OCI-LY1 (cell line): Measurements from ENCODE around the gene BCL2.

ENCODE experiments used
- H2AFZ ChIP-seq: fragments of 200-600 bp; sonication (generic), shearing (Covaris generic); 2 replicates; pipeline ENCODE4 v1.6.0; 2014; ENCODE audit warnings: antibody characterized with exemption, mild to moderate bottlenecking, low read length
- H3F3A ChIP-seq: fragments of 200-600 bp; sonication (generic), shearing (Covaris generic); 2 replicates; pipeline ENCODE4 v1.6.0; 2014; ENCODE audit warnings: mild to moderate bottlenecking, antibody characterized with exemption, low read length, moderate library complexity; ENCODE audit not compliant: insufficient read depth
- H3K27ac ChIP-seq: fragments of 200-600 bp; sonication (generic); 2 replicates; pipeline ENCODE4 v1.5.1; 2014; ENCODE audit warnings: low read length, mixed run types, mild to moderate bottlenecking, low read depth; ENCODE audit not compliant: poor library complexity, severe bottlenecking
- H3K27me3 ChIP-seq: fragments of 200-600 bp; sonication (generic); 2 replicates; pipeline ENCODE4 v1.6.0; 2014; ENCODE audit warnings: antibody characterized with exemption, mild to moderate bottlenecking, low read length, moderate library complexity; ENCODE audit not compliant: insufficient read depth
- H3K36me3 ChIP-seq: fragments of 200-600 bp; sonication (generic); 2 replicates; pipeline ENCODE4 v1.6.1; 2014; ENCODE audit warnings: mild to moderate bottlenecking, antibody characterized with exemption, low read length, moderate library complexity, mixed read lengths; ENCODE audit not compliant: insufficient read depth
- H3K4me1 ChIP-seq: fragments of 200-600 bp; sonication (generic); 2 replicates; pipeline ENCODE4 v1.5.1; 2014; ENCODE audit warnings: mild to moderate bottlenecking, low read length, moderate library complexity; ENCODE audit not compliant: insufficient read depth, severe bottlenecking
- H3K4me2 ChIP-seq: fragments of 200-600 bp; sonication (generic), shearing (Covaris generic); 2 replicates; pipeline ENCODE4 v1.6.1; 2014; ENCODE audit warnings: low read length
- H3K4me3 ChIP-seq: fragments of 200-600 bp; sonication (generic); 2 replicates; pipeline ENCODE4 v1.5.1; 2014; ENCODE audit warnings: low read length, low read depth, mild to moderate bottlenecking, mixed read lengths; ENCODE audit not compliant: poor library complexity, severe bottlenecking
- H3K79me2 ChIP-seq: fragments of 200-600 bp; shearing (Covaris generic); 2 replicates; pipeline ENCODE4 v1.6.1; 2016; ENCODE audit warnings: mixed run types, low read length, mixed read lengths; ENCODE audit not compliant: insufficient read depth
- H3K9ac ChIP-seq: fragments of 200-600 bp; sonication (generic), shearing (Covaris generic); 2 replicates; pipeline ENCODE4 v1.6.1; 2014; ENCODE audit warnings: mild to moderate bottlenecking, low read length, mixed read lengths
- H3K9me2 ChIP-seq: fragments of 200-600 bp; sonication (generic), shearing (Covaris generic); 2 replicates; pipeline ENCODE4 v1.6.1; 2014; ENCODE audit warnings: low read depth, mild to moderate bottlenecking, low read length, mixed read lengths
- H3K9me3 ChIP-seq: fragments of 200-600 bp; shearing (Covaris generic); 2 replicates; pipeline ENCODE4 v1.6.1; 2014; ENCODE audit warnings: low read length, mixed read lengths
- H4K20me1 ChIP-seq: fragments of 200-600 bp; sonication (generic), shearing (Covaris generic); 2 replicates; pipeline ENCODE4 v1.6.0; 2016; ENCODE audit warnings: mild to moderate bottlenecking, low read length; ENCODE audit not compliant: insufficient read depth
- EZH2 ChIP-seq: fragments of 200-600 bp; sonication (generic), shearing (Covaris generic); IDR thresholded peaks from 2 replicates; pipeline ENCODE4 v1.8.0; 2017; ENCODE audit warnings: borderline replicate concordance, mixed run types, mild to moderate bottlenecking, antibody characterized with exemption, low read length, moderate library complexity, mixed read lengths
- TF ChIP-seq, protein P1 (sequence below): fragments of 200-600 bp; sonication (generic), shearing (Covaris generic); IDR thresholded peaks from 2 replicates; pipeline ENCODE4 v1.5.1; 2017; ENCODE audit warnings: mild to moderate bottlenecking, antibody characterized with exemption, low read length, moderate library complexity, mixed read lengths

Gene BCL2

DNA sequence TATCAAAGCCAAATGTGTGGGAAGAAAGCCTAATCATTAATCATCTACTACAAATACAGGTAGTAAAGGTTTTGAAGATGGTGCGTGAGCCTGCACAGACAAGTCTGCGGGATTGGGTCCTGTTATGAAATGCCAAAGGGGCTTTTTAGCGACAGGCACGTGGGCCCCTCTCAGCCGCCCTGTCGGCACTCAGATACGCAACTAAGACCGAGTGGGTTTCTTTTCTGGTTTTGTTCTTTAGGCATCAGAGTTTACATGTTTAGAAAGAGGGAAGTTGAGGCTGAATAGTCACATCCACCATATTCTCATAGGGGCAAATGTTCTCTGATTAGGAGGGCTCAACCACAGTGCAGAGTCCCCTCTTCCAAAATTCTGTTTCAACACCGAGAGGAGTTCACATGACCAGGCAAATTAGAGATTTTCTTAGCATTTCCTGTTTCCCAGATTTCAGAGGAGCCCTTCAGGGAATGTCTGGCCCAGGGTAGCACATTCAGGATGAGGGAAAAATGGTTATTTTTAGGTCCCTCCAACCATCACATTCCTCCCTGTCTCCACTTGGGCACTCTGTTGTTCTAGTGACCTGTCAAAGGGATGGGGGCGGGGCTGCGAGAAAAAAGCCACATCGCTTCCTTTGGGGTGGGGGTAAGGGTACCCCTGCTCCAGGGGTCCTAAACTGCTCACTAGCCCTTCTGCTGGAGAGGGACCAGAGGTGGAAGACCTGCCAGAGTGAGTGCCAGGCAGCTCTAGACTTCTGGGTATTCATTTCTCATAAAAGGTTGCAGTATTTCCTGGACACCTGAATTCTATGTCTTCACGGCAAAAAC is 159.2 kb downstream of the BCL2 start:
- no peaks in the 10 kb centered on the region for H3K9me3 ChIP-seq
- H4K20me1 ChIP-seq, result no peaks in the 10 kb centered on the region
- H3K27me3 ChIP-seq, result no peaks in the 10 kb centered on the region
- peaks cover 69% of the 10 kb centered on the region for H3K36me3 ChIP-seq
- peaks cover 23% of the 10 kb centered on the region for H3F3A ChIP-seq
- peak overlapping the region; percentile 61 for H3K4me3 ChIP-seq
- H3K9me2 ChIP-seq, result no peaks in the 10 kb centered on the region
- H2AFZ ChIP-seq, result no peak overlapping the region
- peaks cover 96% of the 10 kb centered on the region for H3K4me1 ChIP-seq
- peak overlapping the region; percentile 74 for H3K4me2 ChIP-seq
- H3K79me2 ChIP-seq, result peaks cover 71% of the 10 kb centered on the region
- H3K27ac ChIP-seq, result peak overlapping the region; percentile 99
- H3K9ac ChIP-seq, result peak overlapping the region; percentile 87
- TF ChIP-seq, protein P1, sequence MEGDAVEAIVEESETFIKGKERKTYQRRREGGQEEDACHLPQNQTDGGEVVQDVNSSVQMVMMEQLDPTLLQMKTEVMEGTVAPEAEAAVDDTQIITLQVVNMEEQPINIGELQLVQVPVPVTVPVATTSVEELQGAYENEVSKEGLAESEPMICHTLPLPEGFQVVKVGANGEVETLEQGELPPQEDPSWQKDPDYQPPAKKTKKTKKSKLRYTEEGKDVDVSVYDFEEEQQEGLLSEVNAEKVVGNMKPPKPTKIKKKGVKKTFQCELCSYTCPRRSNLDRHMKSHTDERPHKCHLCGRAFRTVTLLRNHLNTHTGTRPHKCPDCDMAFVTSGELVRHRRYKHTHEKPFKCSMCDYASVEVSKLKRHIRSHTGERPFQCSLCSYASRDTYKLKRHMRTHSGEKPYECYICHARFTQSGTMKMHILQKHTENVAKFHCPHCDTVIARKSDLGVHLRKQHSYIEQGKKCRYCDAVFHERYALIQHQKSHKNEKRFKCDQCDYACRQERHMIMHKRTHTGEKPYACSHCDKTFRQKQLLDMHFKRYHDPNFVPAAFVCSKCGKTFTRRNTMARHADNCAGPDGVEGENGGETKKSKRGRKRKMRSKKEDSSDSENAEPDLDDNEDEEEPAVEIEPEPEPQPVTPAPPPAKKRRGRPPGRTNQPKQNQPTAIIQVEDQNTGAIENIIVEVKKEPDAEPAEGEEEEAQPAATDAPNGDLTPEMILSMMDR, result no peak
- no peak for TF ChIP-seq EZH2

DNA sequence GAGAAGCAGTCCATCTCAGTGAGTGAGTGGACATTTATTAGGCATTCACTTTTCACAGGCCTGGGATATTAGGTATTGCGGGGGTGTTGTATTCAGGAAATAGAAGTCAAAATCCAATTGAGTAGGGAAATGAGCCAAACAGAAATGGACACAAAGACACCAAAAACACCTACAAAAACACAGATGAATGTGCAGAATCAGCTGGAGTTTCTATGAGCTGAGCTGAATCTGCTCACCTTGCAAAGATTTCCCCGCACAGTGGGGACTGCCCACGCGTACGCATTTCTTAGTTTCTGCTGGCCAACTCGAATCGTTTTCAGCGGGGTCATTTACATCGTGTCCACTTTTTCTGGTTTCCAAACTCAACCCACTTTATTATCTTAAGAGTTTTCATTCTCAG is 160.0 kb downstream of the BCL2 start:
- H3K9me3 ChIP-seq, result no peaks in the 10 kb centered on the region
- no peaks in the 10 kb centered on the region for H3K27me3 ChIP-seq
- peaks cover 75% of the 10 kb centered on the region for H3K79me2 ChIP-seq
- H3K36me3 ChIP-seq, result peaks cover 72% of the 10 kb centered on the region
- peaks cover 99% of the 10 kb centered on the region for H3K4me1 ChIP-seq
- TF ChIP-seq EZH2, result no peak
- TF ChIP-seq, protein P1, result no peak
- peaks cover 23% of the 10 kb centered on the region for H3F3A ChIP-seq
- peak overlapping the region; percentile 99 for H3K27ac ChIP-seq
- H3K9me2 ChIP-seq, result no peaks in the 10 kb centered on the region
- peak overlapping the region; percentile 61 for H3K4me3 ChIP-seq
- H3K9ac ChIP-seq, result peak overlapping the region; percentile 87
- H4K20me1 ChIP-seq, result no peaks in the 10 kb centered on the region
- no peak overlapping the region for H2AFZ ChIP-seq
- H3K4me2 ChIP-seq, result peak overlapping the region; percentile 74

DNA sequence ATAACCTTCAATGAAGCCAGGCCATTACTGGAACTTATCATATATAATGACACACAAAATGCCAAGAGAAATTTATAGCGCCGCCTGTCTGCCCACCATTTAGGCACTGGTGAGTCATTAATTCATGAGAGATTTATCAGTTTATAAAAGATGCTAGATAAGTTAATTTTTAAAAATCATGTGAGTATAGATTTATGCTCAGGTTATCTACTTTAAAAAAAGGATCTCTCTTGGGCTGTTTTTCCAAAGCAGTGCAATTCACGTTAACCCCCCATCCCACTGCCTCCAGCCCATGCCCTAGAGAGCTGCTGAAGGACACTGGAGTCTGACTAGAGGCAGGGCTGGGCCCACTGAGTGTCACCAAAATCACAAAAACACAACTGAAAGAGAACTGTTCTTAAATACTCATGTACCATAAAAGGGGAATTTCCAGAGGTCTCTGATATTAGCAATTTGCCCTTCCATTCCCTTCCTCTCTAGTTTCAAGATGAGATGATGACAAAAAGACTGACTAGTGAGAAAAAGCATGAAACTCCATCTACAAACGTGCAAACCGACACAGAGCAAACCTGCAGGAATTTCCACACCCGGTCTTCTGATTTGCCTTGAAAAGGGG is 160.8 kb downstream of the BCL2 start:
- TF ChIP-seq EZH2, result no peak
- TF ChIP-seq, protein P1, result peak; percentile 48; the same call in 1 of the 2 replicates
- Histone ChIP-seq H3F3A (peaks cover 23% of the 10 kb centered on the region), H3K4me1 (peaks cover 99% of the 10 kb centered on the region), H3K27me3 (no peaks in the 10 kb centered on the region), H3K9ac (peak overlapping the region; percentile 87), H3K27ac (peak overlapping the region; percentile 99), H4K20me1 (no peaks in the 10 kb centered on the region), H3K9me2 (no peaks in the 10 kb centered on the region), H3K79me2 (peaks cover 76% of the 10 kb centered on the region), H3K4me2 (peak overlapping the region; percentile 74), H3K9me3 (no peaks in the 10 kb centered on the region), H3K36me3 (peaks cover 72% of the 10 kb centered on the region), H2AFZ (no peak overlapping the region), H3K4me3 (peak overlapping the region; percentile 61)
